Measurements from ENCODE around the gene LAMA3.

LAMA3 gene, protein sequence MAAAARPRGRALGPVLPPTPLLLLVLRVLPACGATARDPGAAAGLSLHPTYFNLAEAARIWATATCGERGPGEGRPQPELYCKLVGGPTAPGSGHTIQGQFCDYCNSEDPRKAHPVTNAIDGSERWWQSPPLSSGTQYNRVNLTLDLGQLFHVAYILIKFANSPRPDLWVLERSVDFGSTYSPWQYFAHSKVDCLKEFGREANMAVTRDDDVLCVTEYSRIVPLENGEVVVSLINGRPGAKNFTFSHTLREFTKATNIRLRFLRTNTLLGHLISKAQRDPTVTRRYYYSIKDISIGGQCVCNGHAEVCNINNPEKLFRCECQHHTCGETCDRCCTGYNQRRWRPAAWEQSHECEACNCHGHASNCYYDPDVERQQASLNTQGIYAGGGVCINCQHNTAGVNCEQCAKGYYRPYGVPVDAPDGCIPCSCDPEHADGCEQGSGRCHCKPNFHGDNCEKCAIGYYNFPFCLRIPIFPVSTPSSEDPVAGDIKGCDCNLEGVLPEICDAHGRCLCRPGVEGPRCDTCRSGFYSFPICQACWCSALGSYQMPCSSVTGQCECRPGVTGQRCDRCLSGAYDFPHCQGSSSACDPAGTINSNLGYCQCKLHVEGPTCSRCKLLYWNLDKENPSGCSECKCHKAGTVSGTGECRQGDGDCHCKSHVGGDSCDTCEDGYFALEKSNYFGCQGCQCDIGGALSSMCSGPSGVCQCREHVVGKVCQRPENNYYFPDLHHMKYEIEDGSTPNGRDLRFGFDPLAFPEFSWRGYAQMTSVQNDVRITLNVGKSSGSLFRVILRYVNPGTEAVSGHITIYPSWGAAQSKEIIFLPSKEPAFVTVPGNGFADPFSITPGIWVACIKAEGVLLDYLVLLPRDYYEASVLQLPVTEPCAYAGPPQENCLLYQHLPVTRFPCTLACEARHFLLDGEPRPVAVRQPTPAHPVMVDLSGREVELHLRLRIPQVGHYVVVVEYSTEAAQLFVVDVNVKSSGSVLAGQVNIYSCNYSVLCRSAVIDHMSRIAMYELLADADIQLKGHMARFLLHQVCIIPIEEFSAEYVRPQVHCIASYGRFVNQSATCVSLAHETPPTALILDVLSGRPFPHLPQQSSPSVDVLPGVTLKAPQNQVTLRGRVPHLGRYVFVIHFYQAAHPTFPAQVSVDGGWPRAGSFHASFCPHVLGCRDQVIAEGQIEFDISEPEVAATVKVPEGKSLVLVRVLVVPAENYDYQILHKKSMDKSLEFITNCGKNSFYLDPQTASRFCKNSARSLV (N-terminal part only)

GRCh38 chr18:23689031-23689615 is at the start of gene LAMA3:
LAMA3 (plus strand) TSS chr18:23689453; CDS start chr18:23689684, 231 bp downstream.
- Histone ChIP-seq H3K27ac (ENCODE audit: low read length) (no peak within 1 kb of the TSS), H3K4me1 (ENCODE audit: control insufficient read depth, insufficient read depth, low read length) (no peaks in the 10 kb centered on the region; the same call in 1 of the 2 replicates), H3K9me3 (ENCODE audit: control insufficient read depth, insufficient read depth, low read length) (no peaks in the 10 kb centered on the region), H3K36me3 (ENCODE audit: control insufficient read depth, insufficient read depth, low read length) (no peaks in the 10 kb centered on the region), H3K27me3 (ENCODE audit: control insufficient read depth, insufficient read depth, low read length) (peaks cover 21% of the 10 kb centered on the region; the same call in 1 of the 2 replicates), H3K4me3 (ENCODE audit: low read length) (peak within 1 kb of the TSS; percentile 57)
- no CpG with 5 or more reads among the region's 45 CpGs for WGBS (ENCODE audit: insufficient coverage, insufficient read length)
- no peak for DNase-seq (ENCODE audit: low read depth, low spot score)

DNA sequence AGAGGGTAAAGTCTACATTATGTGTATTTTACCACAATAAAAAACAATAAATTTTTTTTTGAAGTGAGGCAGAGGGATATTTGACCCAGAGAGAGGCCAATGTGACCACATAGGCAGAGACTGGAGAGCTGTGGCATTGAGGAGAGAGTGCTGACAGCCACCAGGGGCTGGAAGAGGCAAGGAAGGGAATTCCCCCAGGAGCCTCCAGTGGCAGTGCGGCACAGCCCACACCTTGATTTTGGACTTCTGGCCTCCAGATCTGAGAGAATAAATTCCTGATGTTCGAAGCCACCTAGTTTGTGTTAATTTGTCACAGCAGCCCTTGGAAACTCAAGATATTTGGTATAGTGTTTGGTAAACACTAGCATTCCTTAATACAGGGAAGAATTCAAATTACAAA is 49.2 kb upstream of the LAMA3 start:
- WGBS (ENCODE audit: insufficient coverage, insufficient read length): no CpG with 5 or more reads among the region's 2 CpGs
- Histone ChIP-seq H3K4me1 (ENCODE audit: control insufficient read depth, insufficient read depth, low read length) (no peaks in the 10 kb centered on the region), H3K9me3 (ENCODE audit: control insufficient read depth, insufficient read depth, low read length) (no peaks in the 10 kb centered on the region)

DNA sequence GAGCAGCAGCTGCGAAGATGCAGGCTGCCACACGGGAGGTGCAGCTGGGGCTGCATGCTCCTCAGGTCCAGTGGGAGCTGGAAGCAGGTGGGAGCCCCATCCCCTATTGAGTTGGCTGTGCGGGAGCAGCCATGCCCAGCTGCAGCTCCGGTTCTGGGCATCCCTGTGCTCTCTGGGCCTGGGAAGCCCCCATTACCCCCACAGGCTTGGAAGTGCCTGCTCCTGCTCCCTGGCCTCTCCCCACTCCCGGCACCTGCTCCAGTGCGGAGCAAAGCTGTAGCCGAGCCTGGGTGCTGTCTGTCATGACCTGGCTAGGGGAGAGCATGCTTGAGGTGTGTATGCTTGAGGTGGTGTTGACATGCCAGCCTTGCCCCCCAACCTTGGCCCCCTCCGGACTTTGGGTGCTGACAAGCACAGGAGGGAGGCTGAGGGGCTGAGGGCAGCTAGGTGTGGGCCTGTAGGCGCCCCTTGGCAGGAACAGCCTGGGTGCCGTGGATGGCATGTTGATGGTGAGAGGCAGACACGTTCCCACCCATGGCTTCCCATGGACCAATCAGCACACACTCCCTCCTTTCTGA is 48.0 kb upstream of the LAMA3 start:
- Histone ChIP-seq H3K27me3 (ENCODE audit: control insufficient read depth, insufficient read depth, low read length) (no peaks in the 10 kb centered on the region), H3K9me3 (ENCODE audit: control insufficient read depth, insufficient read depth, low read length) (no peaks in the 10 kb centered on the region), H3K27ac (ENCODE audit: low read length) (no peak overlapping the region), H3K4me1 (ENCODE audit: control insufficient read depth, insufficient read depth, low read length) (no peaks in the 10 kb centered on the region), H3K4me3 (ENCODE audit: low read length) (no peak overlapping the region), H3K36me3 (ENCODE audit: control insufficient read depth, insufficient read depth, low read length) (no peaks in the 10 kb centered on the region; the same call in 1 of the 2 replicates)
- no CpG with 5 or more reads among the region's 11 CpGs for WGBS (ENCODE audit: insufficient coverage, insufficient read length)
- no peak for DNase-seq (ENCODE audit: low read depth, low spot score)

More for the DNA sequence above, 49.2 kb upstream of the LAMA3 start:
- no peak for DNase-seq (ENCODE audit: low read depth, low spot score)
- H3K36me3 ChIP-seq (ENCODE audit: control insufficient read depth, insufficient read depth, low read length): no peaks in the 10 kb centered on the region; the same call in 1 of the 2 replicates
- no peak overlapping the region for H3K4me3 ChIP-seq (ENCODE audit: low read length)
- H3K27me3 ChIP-seq (ENCODE audit: control insufficient read depth, insufficient read depth, low read length): no peaks in the 10 kb centered on the region
- H3K27ac ChIP-seq (ENCODE audit: low read length): no peak overlapping the region

DNA sequence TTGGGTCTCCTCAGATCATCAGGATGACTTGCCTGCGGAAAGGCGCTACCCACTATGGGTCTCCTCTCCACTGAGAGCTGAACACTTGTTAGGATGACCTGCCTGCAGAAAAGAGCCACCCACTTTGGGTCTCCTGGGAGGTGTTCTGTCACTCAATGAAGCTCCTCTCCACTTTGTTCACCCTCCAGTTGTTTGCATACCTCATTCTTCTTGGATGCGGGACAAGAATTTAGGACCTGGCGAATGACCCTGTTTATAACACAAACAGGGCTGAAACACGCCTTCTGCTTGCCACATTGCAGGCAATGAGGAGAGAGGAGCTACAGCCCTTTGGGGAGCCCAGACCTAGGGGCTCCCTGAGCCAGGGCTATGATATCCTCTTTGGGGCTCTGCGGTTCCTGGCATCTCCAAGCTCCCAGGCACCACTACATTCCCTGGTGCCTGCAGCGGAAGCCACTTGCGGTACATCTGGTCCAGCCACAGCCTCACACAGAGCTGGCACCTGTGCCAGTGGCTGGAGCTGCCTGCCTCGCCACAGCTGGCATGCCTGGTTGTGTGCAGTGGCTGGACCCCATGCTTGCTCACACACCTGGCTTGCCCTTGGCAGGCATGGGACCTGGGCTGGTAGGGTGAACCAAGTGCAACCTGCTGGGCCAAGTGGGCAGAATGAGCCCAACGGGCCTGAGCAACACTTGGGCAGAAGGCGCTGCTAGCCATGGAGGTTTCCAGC is 47.2 kb upstream of the LAMA3 start:
- Histone ChIP-seq H3K27ac (ENCODE audit: low read length) (no peak overlapping the region), H3K4me3 (ENCODE audit: low read length) (no peak overlapping the region), H3K4me1 (ENCODE audit: control insufficient read depth, insufficient read depth, low read length) (no peaks in the 10 kb centered on the region), H3K36me3 (ENCODE audit: control insufficient read depth, insufficient read depth, low read length) (no peaks in the 10 kb centered on the region; the same call in 1 of the 2 replicates), H3K9me3 (ENCODE audit: control insufficient read depth, insufficient read depth, low read length) (no peaks in the 10 kb centered on the region), H3K27me3 (ENCODE audit: control insufficient read depth, insufficient read depth, low read length) (no peaks in the 10 kb centered on the region)
- no CpG with 5 or more reads among the region's 11 CpGs for WGBS (ENCODE audit: insufficient coverage, insufficient read length)
- DNase-seq (ENCODE audit: low read depth, low spot score): no peak

DNA sequence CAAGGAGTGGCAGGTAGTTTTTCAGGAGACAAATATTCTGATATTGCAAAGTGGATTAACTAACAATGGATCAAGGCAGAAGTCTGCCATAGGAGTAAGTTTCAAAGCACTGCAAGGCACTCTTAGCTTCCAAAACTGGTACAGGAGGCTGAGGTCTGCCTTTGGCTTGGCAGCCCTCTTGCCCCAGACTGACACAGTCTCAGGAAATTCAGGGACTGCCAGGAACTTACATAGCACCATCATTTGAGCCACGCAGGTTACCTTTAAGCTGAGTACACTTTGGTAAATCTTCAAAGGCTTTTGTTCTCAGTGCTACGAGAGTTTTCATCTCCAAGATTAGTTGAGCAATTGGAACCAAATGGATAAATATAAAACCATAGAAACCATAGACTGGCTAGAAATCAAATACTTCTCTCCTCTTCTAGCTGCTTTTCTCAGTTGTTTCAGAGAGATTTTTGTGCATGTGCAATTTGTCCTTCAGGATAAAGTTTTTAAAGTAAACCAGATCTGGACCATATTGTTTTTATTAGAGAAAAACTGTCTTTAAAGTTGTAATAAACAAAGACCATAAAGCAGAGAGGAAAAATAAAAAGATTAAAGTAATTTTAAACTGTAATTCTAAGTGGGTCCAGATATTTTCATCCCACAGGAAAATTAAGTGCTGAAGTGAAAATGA is 45.3 kb upstream of the LAMA3 start:
- Histone ChIP-seq H3K4me1 (ENCODE audit: control insufficient read depth, insufficient read depth, low read length) (0 out of 2 replicates have a peak, but pooled peaks cover 1% of the 10 kb centered on the region), H3K36me3 (ENCODE audit: control insufficient read depth, insufficient read depth, low read length) (no peaks in the 10 kb centered on the region; the same call in none of the 2 replicates)
- no CpG with 5 or more reads among the region's 2 CpGs for WGBS (ENCODE audit: insufficient coverage, insufficient read length)

DNA sequence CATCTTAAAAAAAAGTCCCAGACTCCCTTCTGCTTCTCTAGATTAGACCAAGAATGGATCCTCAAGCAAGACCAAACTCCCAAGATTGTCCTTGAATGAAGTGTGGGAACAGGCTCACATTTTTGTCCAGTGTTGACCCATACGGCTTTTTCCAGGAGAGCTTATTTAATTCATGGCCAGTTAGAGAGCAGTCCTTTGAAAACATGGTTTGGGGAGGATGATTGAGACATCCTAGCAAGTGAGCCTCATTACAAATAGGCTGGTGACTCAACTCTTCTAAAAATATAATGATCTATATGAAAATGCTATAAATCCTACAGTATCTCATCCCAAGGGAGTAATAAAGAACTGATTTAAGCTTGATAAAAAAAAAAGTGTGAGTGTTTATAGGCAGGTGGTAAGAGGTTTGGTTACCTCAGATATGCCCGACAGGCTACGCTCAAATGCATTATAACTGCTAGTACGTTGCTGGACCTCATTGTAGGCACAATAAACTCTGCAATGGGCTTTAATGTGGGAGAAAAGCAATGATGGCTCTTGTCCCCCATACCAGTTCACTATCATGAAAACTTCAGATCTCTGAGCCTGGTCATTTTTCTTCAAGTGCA is 43.6 kb upstream of the LAMA3 start:
- DNase-seq (ENCODE audit: low read depth, low spot score): no peak
- 0 out of 2 replicates have a peak, but pooled peaks cover 2% of the 10 kb centered on the region for H3K4me1 ChIP-seq (ENCODE audit: control insufficient read depth, insufficient read depth, low read length)
- no CpG with 5 or more reads among the region's 4 CpGs for WGBS (ENCODE audit: insufficient coverage, insufficient read length)
- H3K27ac ChIP-seq (ENCODE audit: low read length): no peak overlapping the region
- no peaks in the 10 kb centered on the region for H3K27me3 ChIP-seq (ENCODE audit: control insufficient read depth, insufficient read depth, low read length)
- H3K4me3 ChIP-seq (ENCODE audit: low read length): no peak overlapping the region
- H3K9me3 ChIP-seq (ENCODE audit: control insufficient read depth, insufficient read depth, low read length): no peaks in the 10 kb centered on the region
- H3K36me3 ChIP-seq (ENCODE audit: control insufficient read depth, insufficient read depth, low read length): no peaks in the 10 kb centered on the region; the same call in none of the 2 replicates

More for the DNA sequence above, 45.3 kb upstream of the LAMA3 start:
- H3K9me3 ChIP-seq (ENCODE audit: control insufficient read depth, insufficient read depth, low read length): no peaks in the 10 kb centered on the region
- H3K4me3 ChIP-seq (ENCODE audit: low read length): no peak overlapping the region
- DNase-seq (ENCODE audit: low read depth, low spot score): no peak
- no peak overlapping the region for H3K27ac ChIP-seq (ENCODE audit: low read length)
- no peaks in the 10 kb centered on the region for H3K27me3 ChIP-seq (ENCODE audit: control insufficient read depth, insufficient read depth, low read length)

DNA sequence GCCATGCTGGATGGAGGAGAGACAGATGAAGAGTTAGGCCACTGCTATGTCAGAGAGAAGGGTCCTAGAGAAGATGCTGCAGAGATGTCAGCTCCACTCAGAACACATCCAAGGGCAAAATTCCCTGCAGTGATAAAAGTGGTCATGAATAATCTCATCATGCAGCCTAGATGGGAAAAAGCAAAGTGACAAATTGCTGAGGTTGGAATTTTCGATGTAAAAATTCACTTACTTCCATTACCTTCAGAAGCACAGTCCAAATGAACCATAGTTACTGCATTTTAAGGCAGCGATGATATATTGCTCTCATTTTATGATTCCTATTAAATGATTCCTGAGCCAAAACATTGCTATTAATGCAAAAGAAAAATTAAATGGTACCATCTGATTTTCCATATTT is 43.0 kb upstream of the LAMA3 start:
- no peaks in the 10 kb centered on the region for H3K27me3 ChIP-seq (ENCODE audit: control insufficient read depth, insufficient read depth, low read length)
- WGBS (ENCODE audit: insufficient coverage, insufficient read length): no CpG with 5 or more reads among the region's 2 CpGs

DNA sequence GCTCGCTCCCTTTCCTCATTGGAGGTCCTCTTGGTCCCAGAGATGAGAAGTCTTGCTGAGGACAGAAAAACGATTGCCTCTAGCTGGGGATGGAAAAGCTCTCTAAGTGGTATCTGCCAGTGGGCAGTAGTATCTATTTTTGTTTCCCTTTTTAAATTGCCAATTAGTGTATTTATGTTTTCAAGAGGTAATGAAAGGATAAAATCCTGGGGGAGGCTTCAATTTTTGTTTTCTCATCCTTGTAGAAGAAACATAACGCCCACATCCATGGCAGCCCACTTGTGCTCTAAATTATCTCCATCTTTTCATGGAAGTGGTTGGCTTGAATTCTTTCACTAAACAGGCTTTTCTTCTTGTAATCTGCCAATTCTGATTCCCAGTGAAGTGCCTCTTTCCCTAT is 40.8 kb upstream of the LAMA3 start:
- H3K27ac ChIP-seq (ENCODE audit: low read length): no peak overlapping the region
- WGBS (ENCODE audit: insufficient coverage, insufficient read length): no CpG with 5 or more reads among the region's 3 CpGs
- H3K36me3 ChIP-seq (ENCODE audit: control insufficient read depth, insufficient read depth, low read length): no peaks in the 10 kb centered on the region; the same call in 1 of the 2 replicates
- no peak for DNase-seq (ENCODE audit: low read depth, low spot score)
- H3K27me3 ChIP-seq (ENCODE audit: control insufficient read depth, insufficient read depth, low read length): no peaks in the 10 kb centered on the region
- H3K4me1 ChIP-seq (ENCODE audit: control insufficient read depth, insufficient read depth, low read length): 0 out of 2 replicates have a peak, but pooled peaks cover 2% of the 10 kb centered on the region
- H3K4me3 ChIP-seq (ENCODE audit: low read length): no peak overlapping the region
- no peaks in the 10 kb centered on the region for H3K9me3 ChIP-seq (ENCODE audit: control insufficient read depth, insufficient read depth, low read length)

More for the DNA sequence above, 43.0 kb upstream of the LAMA3 start:
- no peak overlapping the region for H3K4me3 ChIP-seq (ENCODE audit: low read length)
- no peaks in the 10 kb centered on the region; the same call in none of the 2 replicates for H3K36me3 ChIP-seq (ENCODE audit: control insufficient read depth, insufficient read depth, low read length)
- H3K9me3 ChIP-seq (ENCODE audit: control insufficient read depth, insufficient read depth, low read length): no peaks in the 10 kb centered on the region
- no peak for DNase-seq (ENCODE audit: low read depth, low spot score)
- no peak overlapping the region for H3K27ac ChIP-seq (ENCODE audit: low read length)
- 0 out of 2 replicates have a peak, but pooled peaks cover 2% of the 10 kb centered on the region for H3K4me1 ChIP-seq (ENCODE audit: control insufficient read depth, insufficient read depth, low read length)
